Small intestine (tissue), 7 donors: ENCODE results near the gene POMP. TPM values are rescaled to one million over a fixed set of nuclear protein-coding genes. Genes with fewer than 3 reads are reported as not detected.
A peak's percentile ranks its signal among the peaks of the same experiment; 100 is the strongest.

ENCODE experiments used
- DNase-seq, 2 donors: peaks; one replicate each; pipeline versions ENCODE4 v3.0.0 to v3.0.0-alpha.2; 2013
- FAIRE-seq: peaks from 2 replicates; lab custom pipeline; 2012; peaks lifted over from hg19 to GRCh38; lab: Jason Lieb, UNC
- H3K27ac ChIP-seq, 3 donors: one replicate each; pipeline ENCODE4 v1.5.1; 2013; ENCODE audit warnings: low read length in 2 of 3, mild to moderate bottlenecking in 2 of 3, control low read depth in 1 of 3, inconsistent platforms in 1 of 3, low read depth in 1 of 3, moderate library complexity in 1 of 3
- H3K27me3 ChIP-seq, 3 donors: one replicate each; pipeline ENCODE4 v1.6.1; 2013; ENCODE audit warnings: low read length in 3 of 3, inconsistent platforms in 1 of 3; ENCODE audit not compliant: control insufficient read depth in 3 of 3, insufficient read depth in 3 of 3
- H3K36me3 ChIP-seq, 3 donors: one replicate each; pipeline ENCODE4 v1.6.1; 2013; ENCODE audit warnings: low read length in 3 of 3, inconsistent platforms in 1 of 3, low read depth in 1 of 3, mild to moderate bottlenecking in 1 of 3, moderate library complexity in 1 of 3; ENCODE audit not compliant: control insufficient read depth in 3 of 3, insufficient read depth in 2 of 3
- H3K4me1 ChIP-seq, 3 donors: one replicate each; pipeline ENCODE4 v1.6.1; 2013; ENCODE audit warnings: low read length in 2 of 3, inconsistent platforms in 1 of 3, low read depth in 1 of 3, mild to moderate bottlenecking in 1 of 3, moderate library complexity in 1 of 3; ENCODE audit not compliant: control insufficient read depth in 3 of 3, insufficient read depth in 2 of 3
- H3K4me3 ChIP-seq, 3 donors: one replicate each; pipeline ENCODE4 v1.5.1; 2013; ENCODE audit warnings: low read length in 3 of 3, control low read depth in 1 of 3, inconsistent platforms in 1 of 3, low read depth in 1 of 3, mild to moderate bottlenecking in 1 of 3, moderate library complexity in 1 of 3
- H3K9me3 ChIP-seq, 2 donors: one replicate each; pipeline ENCODE4 v1.6.1; 2013; ENCODE audit warnings: low read depth in 1 of 2, low read length in 1 of 2; ENCODE audit not compliant: control insufficient read depth in 2 of 2, insufficient read depth in 1 of 2
- WGBS, 3 donors: extraction: QIAGEN DNeasy Blood & Tissue Kit; methylation state at CpG; one replicate each; pipeline ENCODE4 v1.1.7; 2013; 5-methylcytosine and 5-hydroxymethylcytosine counted together
- polyA plus RNA-seq, 4 donors: library from polyadenylated mRNA; stranded (reverse) in 3 of 4; unstranded in 1 of 4; fragments of 200-250 nt in 3 of 4; fragments of 120-200 nt in 1 of 4; gene quantifications; one replicate each; pipeline versions ENCODE4 v1.2.1 to v1.2.3, GENCODE V29; 2013
- donor health status: healthy with polysubstance abuse.
- donor health status: control.
- donor health status: control.
- donor health status: Bipolar disorder and iron deficiency.
- donor health status: healthy.

POMP gene
- polyA plus RNA-seq, 4 donors = 91.9 to 121 (median 105) TPM

- DNase-seq (no peak), FAIRE-seq (no peak)
- peaks cover 0 to 3% of the 10 kb centered on the region in 2 donors for H3K9me3 ChIP-seq
- no peaks in the 10 kb centered on the region for H3K27me3 ChIP-seq
- peak overlapping the region; percentile 22 to 89 (median 68) for H3K27ac ChIP-seq
- peak overlapping the region in 2 of 3 donors; percentile 86 to 97 for H3K4me3 ChIP-seq
- WGBS, 3 donors = 36 to 39% (median 38%) methylated on average over 15 of the region's 15 CpGs
- peaks cover 4 to 8% (median 6%) of the 10 kb centered on the region in 3 donors for H3K4me1 ChIP-seq
- peaks cover 0 to 5% (median 0%) of the 10 kb centered on the region in 3 donors for H3K36me3 ChIP-seq
Observed at GRCh38 chr13:28719227-28720055, 60.5 kb downstream of the POMP start.

- H3K36me3 ChIP-seq = no peaks in the 10 kb centered on the region
- WGBS, 3 donors = 94 to 98% (median 97%) methylated on average over 22 of the region's 22 CpGs
- peaks cover 0 to 1% (median 0%) of the 10 kb centered on the region in 3 donors for H3K27me3 ChIP-seq
- no peak overlapping the region for H3K27ac ChIP-seq
- H3K4me1 ChIP-seq = peaks cover 0 to 20% (median 4%) of the 10 kb centered on the region in 3 donors
- no peak overlapping the region for H3K4me3 ChIP-seq
- peaks cover 0 to 3% of the 10 kb centered on the region in 2 donors for H3K9me3 ChIP-seq
- no peak for FAIRE-seq
- no peak for DNase-seq
Observed at GRCh38 chr13:28723806-28724205, 64.9 kb downstream of the POMP start.

DNA sequence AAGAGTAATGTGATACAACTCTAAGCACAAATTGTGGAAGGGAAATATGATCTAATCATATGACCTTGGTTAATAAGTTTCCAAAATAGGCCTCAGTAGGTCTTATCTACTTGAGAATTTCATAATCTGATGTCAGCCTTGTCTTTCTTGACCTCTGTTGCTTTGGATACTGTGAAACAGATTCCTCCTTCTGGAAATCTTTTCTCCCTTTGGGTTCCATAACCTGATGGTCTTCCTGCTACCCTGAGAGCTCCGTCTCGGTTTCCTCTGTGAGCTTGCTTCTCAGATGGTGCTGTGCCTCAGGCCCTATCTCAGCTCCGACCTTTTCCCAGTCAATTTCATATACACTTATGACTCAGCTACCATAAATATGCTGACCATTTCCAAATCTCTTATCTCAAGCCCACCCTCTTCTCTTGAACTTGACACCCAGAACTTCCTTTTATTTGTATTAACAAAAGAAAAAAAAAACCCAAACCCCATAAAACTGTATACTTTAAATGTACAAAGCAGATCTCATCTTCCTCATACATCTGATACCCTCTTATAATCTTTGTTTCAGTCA lies 66.2 kb downstream of the POMP start:
- Histone ChIP-seq H3K9me3 (peaks cover 0 to 3% of the 10 kb centered on the region in 2 donors), H3K27ac (peak overlapping the region in 2 of 3 donors; percentile 56 to 68), H3K36me3 (no peaks in the 10 kb centered on the region), H3K27me3 (peaks cover 0 to 1% (median 0%) of the 10 kb centered on the region in 3 donors), H3K4me3 (no peak overlapping the region), H3K4me1 (peaks cover 0 to 20% (median 1%) of the 10 kb centered on the region in 3 donors)
- FAIRE-seq (no peak), DNase-seq (peak; percentile 73 to 76)
- 19 to 64% (median 42%) methylated on average over 3 of the region's 3 CpGs for WGBS, 3 donors

Other genes starting within 250 kb of the POMP start
- gene FLT1, start 164.0 kb upstream of the POMP start, polyA plus RNA-seq = 1 to 10 TPM in 2 of 4 donors, under 1 TPM in 2; 0.45 to 8.8 (median 3.0) TPM
- 100 to 1,000 TPM in 1 of 4 donors, 10 to 100 TPM in 3; 24.8 to 316 (median 64.7) TPM for gene SLC46A3, start 59.8 kb downstream of the POMP start, polyA plus RNA-seq
- gene MTUS2, start 161.2 kb downstream of the POMP start, polyA plus RNA-seq = under 1 TPM; under 0.01 to 0.53 (median 0.22) TPM